Measurements from ENCODE around the gene MRGPRE.

MRGPRE gene

GRCh38 chr11:3184732-3185347 lies 47.4 kb downstream of the MRGPRE start:
- H3K4me1 Mint-ChIP-seq: no peaks in the 10 kb centered on the region
- peaks cover 3% of the 10 kb centered on the region for H3K27me3 Mint-ChIP-seq
- H3K27ac Mint-ChIP-seq: no peak overlapping the region
- H3K9me3 Mint-ChIP-seq: no peaks in the 10 kb centered on the region
- H3K4me3 Mint-ChIP-seq: no peak overlapping the region
- H3K36me3 Mint-ChIP-seq: no peaks in the 10 kb centered on the region

DNA sequence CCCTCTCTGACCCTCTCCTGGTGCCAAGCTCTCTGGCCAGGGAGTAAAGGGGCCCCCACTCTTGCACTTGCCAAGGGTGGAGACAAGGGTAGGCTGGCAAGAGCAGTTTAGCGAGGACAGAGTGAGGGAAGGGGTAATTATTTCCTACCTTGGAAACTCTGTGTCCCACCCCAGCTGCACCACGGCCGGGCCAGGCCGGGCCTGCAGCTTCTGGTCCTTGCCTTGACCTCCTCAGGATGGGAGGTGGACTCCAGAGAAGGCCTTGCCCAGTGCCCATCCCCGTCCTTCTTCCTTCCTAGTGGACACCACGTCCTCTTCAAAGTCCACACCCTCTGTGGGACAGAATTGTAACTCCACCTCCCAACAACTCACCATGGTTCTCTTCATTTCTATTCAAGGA lies 48.7 kb downstream of the MRGPRE start:
- Mint-ChIP-seq H3K27ac (peak overlapping the region; percentile 31), H3K9me3 (no peaks in the 10 kb centered on the region), H3K36me3 (no peaks in the 10 kb centered on the region), H3K4me3 (no peak overlapping the region), H3K27me3 (peaks cover 3% of the 10 kb centered on the region), H3K4me1 (no peaks in the 10 kb centered on the region)

DNA sequence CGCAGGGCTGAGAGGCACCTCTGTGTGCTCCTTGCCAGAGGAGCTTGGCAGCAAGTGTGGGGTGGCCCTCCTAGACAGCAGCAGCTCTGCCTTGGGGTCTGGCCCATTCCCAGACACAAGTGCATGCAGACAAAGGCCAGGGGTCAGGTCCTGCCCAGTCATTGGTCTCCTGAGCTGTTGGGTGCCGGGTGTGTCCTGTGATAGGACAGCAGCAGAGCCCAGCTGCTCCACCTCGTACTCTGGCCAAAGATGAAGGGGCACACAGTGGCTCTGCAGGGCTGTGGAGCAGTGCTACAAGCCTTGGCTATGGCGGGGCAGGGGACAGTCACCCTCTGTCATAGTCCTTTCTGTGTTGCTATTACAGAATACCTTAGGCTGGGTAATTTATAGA lies 49.8 kb downstream of the MRGPRE start:
- H3K27me3 Mint-ChIP-seq: peaks cover 3% of the 10 kb centered on the region
- no peaks in the 10 kb centered on the region for H3K9me3 Mint-ChIP-seq
- no peak overlapping the region for H3K4me3 Mint-ChIP-seq
- no peaks in the 10 kb centered on the region for H3K4me1 Mint-ChIP-seq
- no peaks in the 10 kb centered on the region for H3K36me3 Mint-ChIP-seq
- H3K27ac Mint-ChIP-seq: no peak overlapping the region

DNA sequence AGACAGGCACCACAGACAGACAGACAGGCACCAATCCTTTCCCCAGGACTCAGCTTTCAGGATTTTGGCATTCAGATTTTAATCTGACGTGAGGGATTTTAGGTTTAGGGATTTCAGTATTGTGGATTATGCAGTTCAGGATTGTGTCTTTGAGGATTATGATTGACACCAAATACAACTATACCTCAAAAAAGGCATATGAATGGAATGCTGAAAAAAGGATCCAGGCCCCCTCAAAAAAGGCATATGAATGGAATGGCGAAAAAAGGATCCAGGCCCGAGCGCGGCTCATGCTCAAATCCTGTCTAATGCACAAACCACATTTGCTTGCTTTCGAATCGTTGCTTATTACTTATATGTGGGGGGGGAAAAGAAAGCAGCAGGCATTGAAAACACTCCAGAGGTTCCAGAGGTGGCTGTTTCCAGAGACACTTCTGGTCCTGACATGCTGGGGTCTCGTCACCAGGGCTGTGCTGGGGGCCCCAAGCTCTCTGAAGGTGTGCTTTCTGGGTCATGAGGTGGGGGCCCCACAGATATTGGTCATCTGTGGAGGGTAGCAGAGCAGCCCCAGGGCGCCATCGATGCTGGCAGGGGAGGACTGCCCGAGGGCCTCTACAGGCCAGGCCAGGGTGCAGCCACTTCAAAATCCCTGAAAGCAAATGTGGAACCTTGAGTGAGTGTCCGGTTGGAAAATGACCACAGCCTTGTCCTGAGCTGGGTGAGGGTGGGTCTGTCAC lies 50.3 kb downstream of the MRGPRE start:
- Mint-ChIP-seq H3K9me3 (no peaks in the 10 kb centered on the region), H3K27me3 (peaks cover 2% of the 10 kb centered on the region), H3K27ac (no peak overlapping the region), H3K36me3 (no peaks in the 10 kb centered on the region), H3K4me1 (no peaks in the 10 kb centered on the region), H3K4me3 (no peak overlapping the region)

GRCh38 chr11:3180869-3181268 lies 51.3 kb downstream of the MRGPRE start:
- Mint-ChIP-seq H3K27me3 (peaks cover 3% of the 10 kb centered on the region), H3K4me3 (no peak overlapping the region), H3K36me3 (no peaks in the 10 kb centered on the region), H3K27ac (no peak overlapping the region), H3K9me3 (no peaks in the 10 kb centered on the region), H3K4me1 (no peaks in the 10 kb centered on the region)

DNA sequence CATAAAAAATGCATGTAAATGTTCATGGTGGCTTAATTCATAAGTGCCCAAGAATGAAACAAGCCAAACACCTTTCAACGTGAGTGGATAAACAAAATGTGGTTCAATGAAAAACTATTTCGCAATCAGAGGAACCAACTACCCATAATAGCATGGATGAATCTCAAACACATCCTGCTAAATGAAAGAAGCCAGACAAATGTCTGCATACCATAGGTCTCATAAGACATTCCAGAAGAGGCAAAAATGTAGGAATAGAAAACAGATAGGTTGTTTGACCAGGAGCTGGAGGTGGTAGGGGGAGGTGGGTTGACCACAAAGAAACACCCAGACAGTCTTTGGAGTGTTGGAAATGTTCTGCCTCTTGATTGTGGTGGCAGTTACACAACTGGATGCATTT lies 53.9 kb downstream of the MRGPRE start:
- Mint-ChIP-seq H3K4me3 (no peak overlapping the region), H3K4me1 (no peaks in the 10 kb centered on the region), H3K9me3 (no peaks in the 10 kb centered on the region), H3K36me3 (peaks cover 1% of the 10 kb centered on the region), H3K27ac (no peak overlapping the region), H3K27me3 (peaks cover 3% of the 10 kb centered on the region)

DNA sequence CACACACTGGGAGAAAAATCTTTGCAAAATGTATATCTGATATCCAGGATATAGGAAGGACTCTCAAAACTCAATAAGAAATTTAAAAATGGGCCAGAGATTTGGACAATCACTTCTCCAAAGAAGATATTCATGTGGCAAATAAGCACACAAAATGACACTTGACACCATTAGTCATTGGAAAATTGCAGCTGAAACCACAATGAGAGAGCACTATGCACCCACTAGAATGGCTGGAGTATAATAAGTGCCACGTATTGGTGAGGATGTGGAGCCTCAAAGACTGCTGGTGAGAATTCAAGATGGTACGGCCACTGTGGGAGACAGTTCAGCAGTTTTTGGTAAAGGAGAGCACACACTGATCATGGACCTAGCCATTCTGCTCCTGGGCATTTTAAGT lies 54.3 kb downstream of the MRGPRE start:
- Mint-ChIP-seq H3K27me3 (peaks cover 3% of the 10 kb centered on the region), H3K9me3 (no peaks in the 10 kb centered on the region), H3K36me3 (peaks cover 1% of the 10 kb centered on the region), H3K4me1 (no peaks in the 10 kb centered on the region), H3K27ac (no peak overlapping the region), H3K4me3 (no peak overlapping the region)

Data from activated naive CD4-positive, alpha-beta T cell treated with anti-CD3 and anti-CD28 coated beads, Interleukin-2, amount 50 U/mL, for 24 hours (primary cell).